MM.1S (cell line): Measurements from ENCODE around the gene AHCYL2.

Source experiments
- CTCF ChIP-seq: fragments of 300-600 bp; sonication (generic); IDR thresholded peaks from 2 replicates; pipeline ENCODE4 v1.5.1; 2016; ENCODE audit warnings: antibody characterized with exemption, low read length, mixed read lengths
- EZH2 ChIP-seq: fragments of 300-600 bp; sonication (generic); optimal IDR thresholded peaks from 2 replicates; pipeline ENCODE3; 2017; ENCODE audit warnings: low read depth, mild to moderate bottlenecking, antibody characterized with exemption, low read length, mixed read lengths
- EZH2phosphoT487 ChIP-seq: fragments of 300-600 bp; sonication (generic); IDR thresholded peaks from 2 replicates; pipeline ENCODE4 v1.6.1; 2018; ENCODE audit warnings: antibody characterized with exemption, low read length

GRCh38 chr7:129450295-129450694 is 225.5 kb downstream of the AHCYL2 start:
- TF ChIP-seq CTCF: no peak
- TF ChIP-seq EZH2: no peak
- TF ChIP-seq EZH2phosphoT487: no peak
